Fibroblast of peridontal ligament (primary cell): ENCODE results near the gene ARPIN.

Experiments used
- DNase-seq: peaks from one replicate; pipeline ENCODE4 v3.0.0-alpha.2; 2010; ENCODE audit errors: extremely low read depth

Gene ARPIN

GRCh38 chr15:89845305-89845893 is 67.4 kb downstream of the ARPIN start:
- peak; percentile 93 for DNase-seq
